ENCODE measurements around the gene HLTF.

Gene HLTF

DNA sequence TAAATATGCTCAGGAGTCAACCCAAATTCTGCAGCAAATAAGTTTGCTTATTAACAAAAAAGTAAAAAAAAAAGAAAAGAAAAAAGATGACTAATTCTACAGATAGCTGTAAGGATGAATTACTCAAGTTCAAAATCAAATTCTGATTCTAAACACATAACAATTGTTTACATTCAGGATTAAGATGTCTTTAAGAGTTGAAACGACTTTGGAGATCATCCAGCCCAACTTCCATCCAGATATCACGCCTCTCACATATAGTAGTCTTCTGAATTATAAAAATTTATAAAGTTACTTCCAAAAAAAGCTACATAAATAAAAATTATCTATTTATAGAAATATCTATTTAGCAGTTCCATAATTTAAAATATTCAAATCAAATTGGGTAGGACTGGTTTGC, 55.2 kb downstream of the HLTF start:
- CTCF ChIA-PET = interaction anchor here (0.6 to 0.9 kb wide), 2 partner anchors 9 to 80 kb away, joined by 3 read pairs; no protein-coding TSS in a partner anchor
- no peak overlapping the region for H3K4me3 ChIP-seq (ENCODE audit: low read depth, low read length)
- peaks cover 20 to 64% of the 10 kb centered on the region in 2 experiments for H3K36me3 ChIP-seq (ENCODE audit: control insufficient read depth in 2 of 2, insufficient read depth in 1 of 2, low read length in 2 of 2)
- TF ChIP-seq ZEB2 (tag by site-specific recombination; IDR thresholded peaks at IDR 0.05) = no peak
- no peak for TF ChIP-seq BCL11B (tag by site-specific recombination; IDR thresholded peaks at IDR 0.05; ENCODE audit: low read depth)
- TF ChIP-seq, protein P1, sequence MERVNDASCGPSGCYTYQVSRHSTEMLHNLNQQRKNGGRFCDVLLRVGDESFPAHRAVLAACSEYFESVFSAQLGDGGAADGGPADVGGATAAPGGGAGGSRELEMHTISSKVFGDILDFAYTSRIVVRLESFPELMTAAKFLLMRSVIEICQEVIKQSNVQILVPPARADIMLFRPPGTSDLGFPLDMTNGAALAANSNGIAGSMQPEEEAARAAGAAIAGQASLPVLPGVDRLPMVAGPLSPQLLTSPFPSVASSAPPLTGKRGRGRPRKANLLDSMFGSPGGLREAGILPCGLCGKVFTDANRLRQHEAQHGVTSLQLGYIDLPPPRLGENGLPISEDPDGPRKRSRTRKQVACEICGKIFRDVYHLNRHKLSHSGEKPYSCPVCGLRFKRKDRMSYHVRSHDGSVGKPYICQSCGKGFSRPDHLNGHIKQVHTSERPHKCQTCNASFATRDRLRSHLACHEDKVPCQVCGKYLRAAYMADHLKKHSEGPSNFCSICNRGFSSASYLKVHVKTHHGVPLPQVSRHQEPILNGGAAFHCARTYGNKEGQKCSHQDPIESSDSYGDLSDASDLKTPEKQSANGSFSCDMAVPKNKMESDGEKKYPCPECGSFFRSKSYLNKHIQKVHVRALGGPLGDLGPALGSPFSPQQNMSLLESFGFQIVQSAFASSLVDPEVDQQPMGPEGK (tag by site-specific recombination; IDR thresholded peaks at IDR 0.05) = no peak
- no peak for TF ChIP-seq MEIS1 (CRISPR knock-in tag; IDR thresholded peaks at IDR 0.05; ENCODE audit: borderline replicate concordance)
- no peak for TF ChIP-seq ZFP69B (tag by site-specific recombination; IDR thresholded peaks at IDR 0.05)
- no peak for TF ChIP-seq ZNF529 (tag by site-specific recombination; IDR thresholded peaks at IDR 0.05; ENCODE audit: insufficient replicate concordance)
- no peak for TF ChIP-seq ZNF121 (tag by site-specific recombination; IDR thresholded peaks at IDR 0.05)
- POLR2A ChIA-PET = no interaction called here
- no peak overlapping the region for H3K27ac ChIP-seq (ENCODE audit: extremely low read depth, low read depth, low read length)
- no peaks in the 10 kb centered on the region for H3K9me3 ChIP-seq (ENCODE audit: control insufficient read depth, insufficient read depth, low read depth, low read length)
- no peaks in the 10 kb centered on the region for H3K4me1 ChIP-seq (ENCODE audit: control insufficient read depth, insufficient read depth, low read length)

DNA sequence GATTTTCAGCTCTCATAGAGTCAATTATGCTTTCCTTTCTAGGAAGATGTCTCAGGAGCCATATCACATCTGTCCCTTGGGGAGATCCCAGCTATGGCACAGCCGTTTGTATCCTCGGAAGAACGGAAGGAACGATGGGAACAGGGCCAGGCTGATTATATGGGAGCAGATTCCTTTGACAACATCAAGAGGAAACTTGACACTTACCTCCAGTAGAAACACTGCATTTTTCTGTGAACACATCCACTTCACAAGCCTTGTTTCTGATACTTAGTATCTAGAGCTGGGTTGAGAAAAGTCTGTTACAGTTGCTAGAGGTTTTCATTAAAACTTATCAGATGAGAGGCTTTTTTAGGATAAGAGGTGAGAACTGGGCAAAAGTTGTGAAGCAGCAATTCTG, 59.6 kb downstream of the HLTF start:
- Histone ChIP-seq H3K4me1 (ENCODE audit: control insufficient read depth, insufficient read depth, low read length) (no peaks in the 10 kb centered on the region), H3K27ac (ENCODE audit: extremely low read depth, low read depth, low read length) (no peak overlapping the region), H3K9me3 (ENCODE audit: control insufficient read depth, insufficient read depth, low read depth, low read length) (no peaks in the 10 kb centered on the region), H3K4me3 (ENCODE audit: low read depth, low read length) (no peak overlapping the region), H3K36me3 (ENCODE audit: control insufficient read depth in 2 of 2, insufficient read depth in 1 of 2, low read length in 2 of 2) (peaks cover 2 to 85% of the 10 kb centered on the region in 2 experiments)
- POLR2A ChIA-PET = no interaction called here
- TF ChIP-seq OSR2 (tag by site-specific recombination; IDR thresholded peaks at IDR 0.05) = no peak
- TF ChIP-seq, protein P2, sequence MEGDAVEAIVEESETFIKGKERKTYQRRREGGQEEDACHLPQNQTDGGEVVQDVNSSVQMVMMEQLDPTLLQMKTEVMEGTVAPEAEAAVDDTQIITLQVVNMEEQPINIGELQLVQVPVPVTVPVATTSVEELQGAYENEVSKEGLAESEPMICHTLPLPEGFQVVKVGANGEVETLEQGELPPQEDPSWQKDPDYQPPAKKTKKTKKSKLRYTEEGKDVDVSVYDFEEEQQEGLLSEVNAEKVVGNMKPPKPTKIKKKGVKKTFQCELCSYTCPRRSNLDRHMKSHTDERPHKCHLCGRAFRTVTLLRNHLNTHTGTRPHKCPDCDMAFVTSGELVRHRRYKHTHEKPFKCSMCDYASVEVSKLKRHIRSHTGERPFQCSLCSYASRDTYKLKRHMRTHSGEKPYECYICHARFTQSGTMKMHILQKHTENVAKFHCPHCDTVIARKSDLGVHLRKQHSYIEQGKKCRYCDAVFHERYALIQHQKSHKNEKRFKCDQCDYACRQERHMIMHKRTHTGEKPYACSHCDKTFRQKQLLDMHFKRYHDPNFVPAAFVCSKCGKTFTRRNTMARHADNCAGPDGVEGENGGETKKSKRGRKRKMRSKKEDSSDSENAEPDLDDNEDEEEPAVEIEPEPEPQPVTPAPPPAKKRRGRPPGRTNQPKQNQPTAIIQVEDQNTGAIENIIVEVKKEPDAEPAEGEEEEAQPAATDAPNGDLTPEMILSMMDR (tag by site-specific recombination; IDR thresholded peaks at IDR 0.05) = no peak
- TF ChIP-seq KLF9 (tag by site-specific recombination; IDR thresholded peaks at IDR 0.05; ENCODE audit: low read depth) = no peak
- no peak for TF ChIP-seq ZIC2 (tag by site-specific recombination; IDR thresholded peaks at IDR 0.05)
- TF ChIP-seq ZNF677 (tag by site-specific recombination; IDR thresholded peaks at IDR 0.05) = no peak
- no peak for TF ChIP-seq ZNF121 (tag by site-specific recombination; IDR thresholded peaks at IDR 0.05)
- no peak for TF ChIP-seq ZNF560 (tag by site-specific recombination; IDR thresholded peaks at IDR 0.05; ENCODE audit: borderline replicate concordance)
- no peak for TF ChIP-seq ZNF112 (tag by site-specific recombination; IDR thresholded peaks at IDR 0.05)
- TF ChIP-seq, protein P3, sequence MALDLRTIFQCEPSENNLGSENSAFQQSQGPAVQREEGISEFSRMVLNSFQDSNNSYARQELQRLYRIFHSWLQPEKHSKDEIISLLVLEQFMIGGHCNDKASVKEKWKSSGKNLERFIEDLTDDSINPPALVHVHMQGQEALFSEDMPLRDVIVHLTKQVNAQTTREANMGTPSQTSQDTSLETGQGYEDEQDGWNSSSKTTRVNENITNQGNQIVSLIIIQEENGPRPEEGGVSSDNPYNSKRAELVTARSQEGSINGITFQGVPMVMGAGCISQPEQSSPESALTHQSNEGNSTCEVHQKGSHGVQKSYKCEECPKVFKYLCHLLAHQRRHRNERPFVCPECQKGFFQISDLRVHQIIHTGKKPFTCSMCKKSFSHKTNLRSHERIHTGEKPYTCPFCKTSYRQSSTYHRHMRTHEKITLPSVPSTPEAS (tag by site-specific recombination; IDR thresholded peaks at IDR 0.05) = no peak
- TF ChIP-seq, protein P4, sequence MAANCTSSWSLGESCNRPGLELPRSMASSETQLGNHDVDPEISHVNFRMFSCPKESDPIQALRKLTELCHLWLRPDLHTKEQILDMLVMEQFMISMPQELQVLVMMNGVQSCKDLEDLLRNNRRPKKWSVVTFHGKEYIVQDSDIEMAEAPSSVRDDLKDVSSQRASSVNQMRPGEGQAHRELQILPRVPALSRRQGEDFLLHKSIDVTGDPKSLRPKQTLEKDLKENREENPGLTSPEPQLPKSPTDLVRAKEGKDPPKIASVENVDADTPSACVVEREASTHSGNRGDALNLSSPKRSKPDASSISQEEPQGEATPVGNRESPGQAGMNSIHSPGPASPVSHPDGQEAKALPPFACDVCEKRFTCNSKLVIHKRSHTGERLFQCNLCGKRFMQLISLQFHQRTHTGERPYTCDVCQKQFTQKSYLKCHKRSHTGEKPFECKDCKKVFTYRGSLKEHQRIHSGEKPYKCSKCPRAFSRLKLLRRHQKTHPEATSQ (tag by site-specific recombination; IDR thresholded peaks at IDR 0.05) = no peak
- TF ChIP-seq, protein P5, sequence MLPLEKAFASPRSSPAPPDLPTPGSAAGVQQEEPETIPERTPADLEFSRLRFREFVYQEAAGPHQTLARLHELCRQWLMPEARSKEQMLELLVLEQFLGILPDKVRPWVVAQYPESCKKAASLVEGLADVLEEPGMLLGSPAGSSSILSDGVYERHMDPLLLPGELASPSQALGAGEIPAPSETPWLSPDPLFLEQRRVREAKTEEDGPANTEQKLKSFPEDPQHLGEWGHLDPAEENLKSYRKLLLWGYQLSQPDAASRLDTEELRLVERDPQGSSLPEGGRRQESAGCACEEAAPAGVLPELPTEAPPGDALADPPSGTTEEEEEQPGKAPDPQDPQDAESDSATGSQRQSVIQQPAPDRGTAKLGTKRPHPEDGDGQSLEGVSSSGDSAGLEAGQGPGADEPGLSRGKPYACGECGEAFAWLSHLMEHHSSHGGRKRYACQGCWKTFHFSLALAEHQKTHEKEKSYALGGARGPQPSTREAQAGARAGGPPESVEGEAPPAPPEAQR (tag by site-specific recombination; IDR thresholded peaks at IDR 0.05) = no peak
- no peak for TF ChIP-seq TRIM28 (IDR thresholded peaks at IDR 0.05; ENCODE audit: borderline replicate concordance, low read length)
- TF ChIP-seq, protein P6, sequence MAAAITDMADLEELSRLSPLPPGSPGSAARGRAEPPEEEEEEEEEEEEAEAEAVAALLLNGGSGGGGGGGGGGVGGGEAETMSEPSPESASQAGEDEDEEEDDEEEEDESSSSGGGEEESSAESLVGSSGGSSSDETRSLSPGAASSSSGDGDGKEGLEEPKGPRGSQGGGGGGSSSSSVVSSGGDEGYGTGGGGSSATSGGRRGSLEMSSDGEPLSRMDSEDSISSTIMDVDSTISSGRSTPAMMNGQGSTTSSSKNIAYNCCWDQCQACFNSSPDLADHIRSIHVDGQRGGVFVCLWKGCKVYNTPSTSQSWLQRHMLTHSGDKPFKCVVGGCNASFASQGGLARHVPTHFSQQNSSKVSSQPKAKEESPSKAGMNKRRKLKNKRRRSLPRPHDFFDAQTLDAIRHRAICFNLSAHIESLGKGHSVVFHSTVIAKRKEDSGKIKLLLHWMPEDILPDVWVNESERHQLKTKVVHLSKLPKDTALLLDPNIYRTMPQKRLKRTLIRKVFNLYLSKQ (tag by site-specific recombination; IDR thresholded peaks at IDR 0.05; ENCODE audit: borderline replicate concordance) = no peak
- TF ChIP-seq, protein P7, sequence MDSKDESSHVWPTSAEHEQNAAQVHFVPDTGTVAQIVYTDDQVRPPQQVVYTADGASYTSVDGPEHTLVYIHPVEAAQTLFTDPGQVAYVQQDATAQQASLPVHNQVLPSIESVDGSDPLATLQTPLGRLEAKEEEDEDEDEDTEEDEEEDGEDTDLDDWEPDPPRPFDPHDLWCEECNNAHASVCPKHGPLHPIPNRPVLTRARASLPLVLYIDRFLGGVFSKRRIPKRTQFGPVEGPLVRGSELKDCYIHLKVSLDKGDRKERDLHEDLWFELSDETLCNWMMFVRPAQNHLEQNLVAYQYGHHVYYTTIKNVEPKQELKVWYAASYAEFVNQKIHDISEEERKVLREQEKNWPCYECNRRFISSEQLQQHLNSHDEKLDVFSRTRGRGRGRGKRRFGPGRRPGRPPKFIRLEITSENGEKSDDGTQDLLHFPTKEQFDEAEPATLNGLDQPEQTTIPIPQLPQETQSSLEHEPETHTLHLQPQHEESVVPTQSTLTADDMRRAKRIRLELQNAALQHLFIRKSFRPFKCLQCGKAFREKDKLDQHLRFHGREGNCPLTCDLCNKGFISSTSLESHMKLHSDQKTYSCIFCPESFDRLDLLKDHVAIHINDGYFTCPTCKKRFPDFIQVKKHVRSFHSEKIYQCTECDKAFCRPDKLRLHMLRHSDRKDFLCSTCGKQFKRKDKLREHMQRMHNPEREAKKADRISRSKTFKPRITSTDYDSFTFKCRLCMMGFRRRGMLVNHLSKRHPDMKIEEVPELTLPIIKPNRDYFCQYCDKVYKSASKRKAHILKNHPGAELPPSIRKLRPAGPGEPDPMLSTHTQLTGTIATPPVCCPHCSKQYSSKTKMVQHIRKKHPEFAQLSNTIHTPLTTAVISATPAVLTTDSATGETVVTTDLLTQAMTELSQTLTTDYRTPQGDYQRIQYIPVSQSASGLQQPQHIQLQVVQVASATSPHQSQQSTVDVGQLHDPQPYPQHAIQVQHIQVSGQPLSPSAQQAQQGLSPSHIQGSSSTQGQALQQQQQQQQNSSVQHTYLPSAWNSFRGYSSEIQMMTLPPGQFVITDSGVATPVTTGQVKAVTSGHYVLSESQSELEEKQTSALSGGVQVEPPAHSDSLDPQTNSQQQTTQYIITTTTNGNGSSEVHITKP (tag by site-specific recombination; IDR thresholded peaks at IDR 0.05) = no peak
- no peak for TF ChIP-seq ZNF514 (tag by site-specific recombination; IDR thresholded peaks at IDR 0.05)
- no peak for TF ChIP-seq ZSCAN16 (tag by site-specific recombination; IDR thresholded peaks at IDR 0.05)
- CTCF ChIA-PET = no interaction called here
